A673 (cell line): ENCODE data around the gene GDF15. TPM values are rescaled to one million over a fixed set of nuclear protein-coding genes. Genes with fewer than 3 reads are reported as not detected.
"Not testable (repeated sequence)": the region's sequence is repeated elsewhere in the genome, so short reads cannot be mapped to it uniquely, and the experiment has no call there.

Experiments used
- BruUV-seq: library from RNA; stranded (reverse); fragments of 400-500 nt; replicated peaks from 2 replicates; lab custom pipeline; 2021; lab: Mats Ljungman, UMichigan
- CTCF ChIA-PET: fragments of 300-600 bp; sonication (Branson Sonifier 250); formaldehyde crosslinking; loops from one replicate; lab custom pipeline; 2022; ENCODE audit warnings: antibody characterized with exemption; lab: Charles Lee
- POLR2A ChIA-PET: fragments of 300-600 bp; sonication (Branson Sonifier 250); formaldehyde crosslinking; loops from one replicate; lab custom pipeline; 2022; ENCODE audit warnings: antibody characterized with exemption; ENCODE audit not compliant: low non-redundant PET; lab: Charles Lee
- DNase-seq: peaks from one replicate; pipeline ENCODE4 v3.0.0-alpha.2; 2015; ENCODE audit warnings: low spot score
- H3K27ac ChIP-seq: fragments of 200-600 bp; sonication (generic); 2 replicates; pipeline ENCODE4 v1.5.1; 2016; ENCODE audit warnings: mixed run types, low read depth, mild to moderate bottlenecking, mixed read lengths, antibody characterized with exemption, low read length; ENCODE audit not compliant: poor library complexity, severe bottlenecking
- H3K27me3 ChIP-seq: fragments of 200-600 bp; sonication (generic); replicated peaks from 2 replicates; pipeline ENCODE4 v1.6.1; 2017; ENCODE audit warnings: mixed run types, low read depth, mild to moderate bottlenecking, mixed read lengths, antibody characterized with exemption, low read length; ENCODE audit not compliant: insufficient read depth, poor library complexity
- H3K36me3 ChIP-seq: fragments of 200-600 bp; sonication (generic); 2 replicates; pipeline ENCODE4 v1.6.1; 2016; ENCODE audit warnings: mixed run types, mild to moderate bottlenecking, mixed read lengths, antibody characterized with exemption, low read length; ENCODE audit not compliant: insufficient read depth, poor library complexity, severe bottlenecking
- H3K4me1 ChIP-seq: fragments of 200-600 bp; sonication (generic); 2 replicates; pipeline ENCODE4 v1.6.1; 2017; ENCODE audit warnings: mixed run types, mild to moderate bottlenecking, mixed read lengths, antibody characterized with exemption, low read length; ENCODE audit not compliant: insufficient read depth, poor library complexity, severe bottlenecking
- H3K4me3 ChIP-seq: fragments of 200-600 bp; sonication (generic); 2 replicates; pipeline ENCODE4 v1.5.1; 2016; ENCODE audit warnings: low read depth, mixed run types, mild to moderate bottlenecking, mixed read lengths, low read length; ENCODE audit not compliant: poor library complexity, severe bottlenecking
- H3K9me3 ChIP-seq: fragments of 200-600 bp; sonication (generic); 2 replicates; pipeline ENCODE4 v1.6.1; 2016; ENCODE audit warnings: mixed run types, low read depth, mild to moderate bottlenecking, mixed read lengths, antibody characterized with exemption, low read length; ENCODE audit not compliant: poor library complexity, severe bottlenecking
- EZH2 ChIP-seq: fragments of 200-600 bp; sonication (generic); IDR thresholded peaks from 2 replicates; pipeline ENCODE4 v1.6.1; 2017; ENCODE audit warnings: borderline replicate concordance, low read depth, mild to moderate bottlenecking, mixed read lengths, antibody characterized with exemption, low read length; ENCODE audit not compliant: poor library complexity, severe bottlenecking
- intact Hi-C: fragments of 100-400 bp; cut with micrococcal nuclease; formaldehyde crosslinking; loops from one replicate; pipeline ENCODE4 v1.10.0; 2022; ENCODE audit not compliant: unreplicated experiment
- total RNA-seq: library from RNA; stranded (reverse); gene quantifications from 2 replicates; pipeline ENCODE4 v1.2.3, GENCODE V29; 2021
- TF ChIP-seq, protein P1 (sequence below): fragments of 300-800, 200-600 bp; sonication (generic); conservative IDR thresholded peaks from 2 replicates; pipeline ENCODE4 v1.5.1; 2017; ENCODE audit warnings: low read depth, mild to moderate bottlenecking, antibody characterized with exemption, low read length, moderate library complexity, mixed read lengths

Gene GDF15
- total RNA-seq, 1 experiment from 2014 or later = 4.0 TPM

DNA sequence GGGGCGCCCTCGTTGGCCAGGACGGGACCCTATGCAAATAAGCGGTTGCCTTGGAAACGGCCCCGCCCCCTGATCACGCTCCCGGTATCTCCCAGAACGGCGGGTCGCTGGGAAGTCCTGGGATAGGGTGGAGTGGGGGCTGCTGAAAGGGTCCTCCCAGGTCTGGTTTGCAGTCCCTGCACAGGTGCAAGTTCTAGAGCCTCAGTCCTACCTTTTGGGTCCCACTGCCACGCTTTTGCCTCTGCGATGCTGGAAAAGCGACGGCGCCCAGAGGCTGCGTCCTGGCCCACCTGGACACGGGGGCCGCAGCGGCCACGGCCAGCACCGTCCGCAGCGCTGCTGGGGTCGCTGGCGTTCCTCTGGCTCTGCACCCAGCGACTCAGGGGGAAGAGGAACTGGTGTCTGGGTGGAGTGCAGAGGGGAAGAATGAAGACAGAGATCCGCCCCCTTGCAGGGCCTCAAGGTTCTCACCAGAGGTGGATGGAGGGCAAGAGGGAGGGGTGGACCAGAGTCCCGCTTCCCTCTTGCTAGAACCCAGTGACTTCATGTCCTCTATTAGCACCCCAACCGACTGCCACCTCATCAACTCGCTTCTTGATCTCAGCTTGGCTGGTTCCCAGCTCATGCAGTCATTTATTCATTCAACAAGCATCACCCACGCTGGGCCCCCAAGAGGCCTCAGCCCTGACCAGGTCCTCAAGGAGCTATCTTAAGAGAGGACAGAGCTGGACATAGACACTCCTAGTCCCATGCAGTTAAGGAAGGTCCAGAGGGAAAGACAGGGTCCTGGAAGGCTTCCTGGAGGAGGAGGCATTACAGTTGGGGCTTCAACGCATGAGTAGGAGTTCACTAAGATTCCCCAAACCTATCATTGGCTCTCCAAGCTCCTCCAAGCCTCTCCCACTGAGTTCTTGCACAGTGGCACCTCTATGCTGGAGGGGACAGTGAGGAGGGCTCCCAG is 11.6 kb downstream of the GDF15 start, which contains the start of gene LRRC25:
LRRC25 (minus strand) TSS at position 381 of the 961 bp plus-strand sequence. CDS start 659 bp downstream, outside the sequence.
- no peak within 1 kb of the TSS for H3K4me3 ChIP-seq
- H3K36me3 ChIP-seq = no peaks in the 10 kb centered on the region
- no peaks in the 10 kb centered on the region for H3K9me3 ChIP-seq
- ChIA-PET POLR2A (no interaction called here), CTCF (no interaction called here)
- H3K4me1 ChIP-seq = no peaks in the 10 kb centered on the region
- no TSS peak for BruUV-seq
- no peak for DNase-seq
- H3K27ac ChIP-seq = no peak within 1 kb of the TSS
- no peaks in the 10 kb centered on the region for H3K27me3 ChIP-seq
- intact Hi-C loops = no loop called here
- TF ChIP-seq, protein P1, sequence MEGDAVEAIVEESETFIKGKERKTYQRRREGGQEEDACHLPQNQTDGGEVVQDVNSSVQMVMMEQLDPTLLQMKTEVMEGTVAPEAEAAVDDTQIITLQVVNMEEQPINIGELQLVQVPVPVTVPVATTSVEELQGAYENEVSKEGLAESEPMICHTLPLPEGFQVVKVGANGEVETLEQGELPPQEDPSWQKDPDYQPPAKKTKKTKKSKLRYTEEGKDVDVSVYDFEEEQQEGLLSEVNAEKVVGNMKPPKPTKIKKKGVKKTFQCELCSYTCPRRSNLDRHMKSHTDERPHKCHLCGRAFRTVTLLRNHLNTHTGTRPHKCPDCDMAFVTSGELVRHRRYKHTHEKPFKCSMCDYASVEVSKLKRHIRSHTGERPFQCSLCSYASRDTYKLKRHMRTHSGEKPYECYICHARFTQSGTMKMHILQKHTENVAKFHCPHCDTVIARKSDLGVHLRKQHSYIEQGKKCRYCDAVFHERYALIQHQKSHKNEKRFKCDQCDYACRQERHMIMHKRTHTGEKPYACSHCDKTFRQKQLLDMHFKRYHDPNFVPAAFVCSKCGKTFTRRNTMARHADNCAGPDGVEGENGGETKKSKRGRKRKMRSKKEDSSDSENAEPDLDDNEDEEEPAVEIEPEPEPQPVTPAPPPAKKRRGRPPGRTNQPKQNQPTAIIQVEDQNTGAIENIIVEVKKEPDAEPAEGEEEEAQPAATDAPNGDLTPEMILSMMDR = no peak
- TF ChIP-seq EZH2 = no peak

DNA sequence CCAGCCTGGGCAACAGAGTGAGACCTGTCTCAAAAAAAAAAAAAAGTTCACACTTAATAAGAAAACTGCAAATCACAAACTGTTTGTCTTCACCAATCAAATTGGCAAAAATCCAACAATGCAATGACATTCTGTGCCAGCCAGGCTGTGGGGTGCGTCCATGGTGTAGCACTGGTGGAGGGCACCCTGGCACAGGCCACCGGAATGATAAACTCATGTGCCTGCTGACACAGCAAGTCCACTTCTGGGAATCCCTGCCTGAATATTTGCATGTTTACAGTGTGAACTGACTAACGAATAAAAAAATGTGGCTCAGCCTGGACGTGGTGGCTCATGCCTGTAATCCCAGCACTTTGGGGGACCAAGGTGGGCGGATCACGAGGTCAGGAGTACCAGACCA is 13.1 kb downstream of the GDF15 start:
- H3K4me3 ChIP-seq = no peak overlapping the region
- intact Hi-C loops = no loop called here
- ChIA-PET CTCF (no interaction called here), POLR2A (no interaction called here)
- H3K27ac ChIP-seq = no peak overlapping the region
- no peaks in the 10 kb centered on the region for H3K36me3 ChIP-seq
- TF ChIP-seq, protein P1 = no peak
- no peak for TF ChIP-seq EZH2
- no peaks in the 10 kb centered on the region for H3K27me3 ChIP-seq
- no peak for DNase-seq
- no TSS peak for BruUV-seq
- no peaks in the 10 kb centered on the region for H3K4me1 ChIP-seq
- H3K9me3 ChIP-seq = no peaks in the 10 kb centered on the region

DNA sequence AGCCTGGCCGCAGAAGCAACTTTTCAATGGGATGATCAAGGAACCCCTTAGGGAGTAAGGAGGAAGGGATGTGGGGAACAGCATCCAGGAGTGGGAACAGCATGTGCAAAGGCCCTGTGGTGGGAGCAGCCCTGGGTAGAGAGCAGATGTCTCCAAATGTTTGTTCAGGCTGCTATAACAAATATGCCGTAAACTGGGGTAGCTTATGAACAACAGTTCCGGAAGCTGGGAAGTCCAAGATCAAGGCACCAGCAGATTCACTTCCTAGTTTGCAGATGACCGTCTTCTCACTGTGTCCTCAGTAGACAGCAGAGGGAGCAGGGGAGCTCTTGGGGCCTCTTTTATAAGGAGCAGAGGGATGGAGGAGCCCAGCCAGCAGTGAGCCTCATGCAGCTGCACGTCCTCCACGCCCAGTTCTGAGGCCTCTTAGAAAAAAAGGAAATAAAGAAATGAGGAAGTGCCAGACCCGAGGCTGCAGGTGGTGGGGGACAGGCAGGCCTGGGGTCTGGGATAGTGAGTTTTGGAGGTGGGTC is 15.7 kb downstream of the GDF15 start:
- Histone ChIP-seq H3K27me3 (no peaks in the 10 kb centered on the region), H3K27ac (no peak overlapping the region), H3K9me3 (no peaks in the 10 kb centered on the region), H3K36me3 (no peaks in the 10 kb centered on the region), H3K4me1 (no peaks in the 10 kb centered on the region), H3K4me3 (no peak overlapping the region)
- ChIA-PET CTCF (interaction anchor here (1.1 kb wide), 1 partner anchor 9 kb away, joined by 4 read pairs; no protein-coding TSS in a partner anchor), POLR2A (interaction anchor here (0.6 kb wide), 1 partner anchor 66 kb away, joined by 5 read pairs; no protein-coding TSS in a partner anchor)
- peak; percentile 64 for DNase-seq
- TF ChIP-seq, protein P1 = 0 out of 2 replicates have a peak, but pooled peaks have one; percentile 35
- no peak for TF ChIP-seq EZH2
- no TSS peak for BruUV-seq
- intact Hi-C loops = no loop called here

DNA sequence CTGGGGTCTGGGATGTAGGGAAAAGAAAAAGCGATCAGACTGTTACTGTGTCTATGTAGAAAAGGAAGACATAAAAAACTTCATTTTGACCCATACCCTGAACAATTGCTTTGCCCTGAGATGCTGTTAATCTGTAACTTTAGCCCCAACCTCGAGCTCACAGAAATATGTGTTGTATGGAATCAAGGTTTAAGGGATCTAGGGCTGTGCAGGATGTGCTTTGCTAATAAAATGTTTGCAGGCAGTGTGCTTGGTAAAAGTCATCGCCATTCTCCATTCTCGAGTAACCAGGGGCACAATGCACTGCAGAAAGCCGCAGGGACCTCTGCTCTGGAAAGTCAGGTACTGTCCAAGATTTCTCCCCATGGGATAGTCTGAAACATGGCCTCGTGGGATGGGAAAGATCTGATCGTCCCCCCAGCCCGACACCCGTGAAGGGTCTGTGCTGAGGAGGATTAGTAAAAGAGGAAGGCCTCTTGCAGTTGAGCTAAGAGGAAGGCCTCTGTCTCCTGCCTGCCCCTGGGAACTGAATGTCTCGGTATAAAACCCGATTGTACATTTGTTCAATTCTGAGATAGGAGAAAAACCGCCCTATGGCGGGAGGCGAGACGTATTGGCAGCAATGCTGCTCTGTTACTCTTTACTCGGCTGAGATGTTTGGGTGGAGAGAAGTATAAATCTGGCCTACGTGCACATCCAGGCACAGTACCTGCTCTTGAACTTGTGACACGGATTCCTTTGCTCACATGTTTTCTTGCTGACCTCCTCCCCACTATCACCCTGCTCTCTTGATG is 16.7 kb downstream of the GDF15 start:
- intact Hi-C loops, H3K9me3 ChIP-seq, DNase-seq, H3K27me3 ChIP-seq, POLR2A ChIA-PET, H3K4me1 ChIP-seq, CTCF ChIA-PET, H3K27ac ChIP-seq, H3K36me3 ChIP-seq, BruUV-seq, H3K4me3 ChIP-seq: not testable (repeated sequence)

- CTCF ChIA-PET, H3K27me3 ChIP-seq, DNase-seq, H3K36me3 ChIP-seq, H3K4me3 ChIP-seq, H3K9me3 ChIP-seq, intact Hi-C loops, H3K4me1 ChIP-seq, H3K27ac ChIP-seq, BruUV-seq, POLR2A ChIA-PET: not testable (repeated sequence)
Measured at GRCh38 chr19:18405754-18406153, 19.8 kb downstream of the GDF15 start.
